Measurements from ENCODE around the gene MSH2.
"Not testable (repeated sequence)": the region's sequence is repeated elsewhere in the genome, so short reads cannot be mapped to it uniquely, and the experiment has no call there.

Gene MSH2

GRCh38 chr2:47497843-47498460 is 95.0 kb downstream of the MSH2 start:
- Histone ChIP-seq H3K36me3 (replicated peaks) (no peaks in the 10 kb centered on the region), H3K9me3 (peaks cover 6% of the 10 kb centered on the region; the same call in 1 of the 2 replicates), H3K4me3 (no peak overlapping the region), H3K27me3 (ENCODE audit: low read depth) (no peaks in the 10 kb centered on the region), H3K4me1 (no peaks in the 10 kb centered on the region)
- in situ Hi-C loops (cut with MboI; ENCODE audit: low sequenced_read_pairs) = no loop called here
- no peak for DNase-seq (ENCODE audit: low spot score in 2 of 2)

GRCh38 chr2:47499093-47499492 is 96.1 kb downstream of the MSH2 start:
- in situ Hi-C loops (cut with MboI; ENCODE audit: low sequenced_read_pairs) = no loop called here
- DNase-seq (ENCODE audit: low spot score in 2 of 2) = no peak
- H3K27me3 ChIP-seq (ENCODE audit: low read depth) = no peaks in the 10 kb centered on the region
- H3K36me3 ChIP-seq (replicated peaks) = no peaks in the 10 kb centered on the region
- no peaks in the 10 kb centered on the region for H3K4me1 ChIP-seq
- H3K9me3 ChIP-seq = peaks cover 6% of the 10 kb centered on the region; the same call in 1 of the 2 replicates
- no peak overlapping the region for H3K4me3 ChIP-seq

- no peaks in the 10 kb centered on the region for H3K36me3 ChIP-seq (replicated peaks)
- no peak for DNase-seq (ENCODE audit: low spot score in 2 of 2)
- H3K4me1 ChIP-seq = no peaks in the 10 kb centered on the region
- in situ Hi-C loops (cut with MboI; ENCODE audit: low sequenced_read_pairs) = no loop called here
- no peak overlapping the region for H3K4me3 ChIP-seq
- peaks cover 6% of the 10 kb centered on the region; the same call in 1 of the 2 replicates for H3K9me3 ChIP-seq
- no peaks in the 10 kb centered on the region for H3K27me3 ChIP-seq (ENCODE audit: low read depth)
These were observed 96.8 kb downstream of the MSH2 start for GRCh38 chr2:47499621-47500309.

GRCh38 chr2:47501374-47502200 is 98.6 kb downstream of the MSH2 start:
- no peaks in the 10 kb centered on the region for H3K27me3 ChIP-seq (ENCODE audit: low read depth)
- in situ Hi-C loops (cut with MboI; ENCODE audit: low sequenced_read_pairs) = no loop called here
- H3K9me3 ChIP-seq = peaks cover 6% of the 10 kb centered on the region; the same call in 1 of the 2 replicates
- H3K4me1 ChIP-seq = no peaks in the 10 kb centered on the region
- no peaks in the 10 kb centered on the region for H3K36me3 ChIP-seq (replicated peaks)
- no peak for DNase-seq (ENCODE audit: low spot score in 2 of 2)
- H3K4me3 ChIP-seq = no peak overlapping the region

GRCh38 chr2:47502498-47502897 is 99.5 kb downstream of the MSH2 start:
- DNase-seq (ENCODE audit: low spot score in 2 of 2); H3K27me3 ChIP-seq (ENCODE audit: low read depth); H3K4me1 ChIP-seq; H3K4me3 ChIP-seq; in situ Hi-C loops (cut with MboI; ENCODE audit: low sequenced_read_pairs); H3K9me3 ChIP-seq; H3K36me3 ChIP-seq (replicated peaks): not testable (repeated sequence)

- H3K27me3 ChIP-seq (ENCODE audit: low read depth) = no peaks in the 10 kb centered on the region
- in situ Hi-C loops (cut with MboI; ENCODE audit: low sequenced_read_pairs) = no loop called here
- no peaks in the 10 kb centered on the region for H3K4me1 ChIP-seq
- no peaks in the 10 kb centered on the region for H3K36me3 ChIP-seq (replicated peaks)
- H3K9me3 ChIP-seq = peaks cover 6% of the 10 kb centered on the region; the same call in 1 of the 2 replicates
- no peak overlapping the region for H3K4me3 ChIP-seq
- DNase-seq (ENCODE audit: low spot score in 2 of 2) = no peak
These were observed 100.6 kb downstream of the MSH2 start for GRCh38 chr2:47503481-47504070.

- H3K36me3 ChIP-seq (replicated peaks) = no peaks in the 10 kb centered on the region
- H3K9me3 ChIP-seq = peaks cover 3% of the 10 kb centered on the region; the same call in 1 of the 2 replicates
- H3K27me3 ChIP-seq (ENCODE audit: low read depth) = no peaks in the 10 kb centered on the region
- H3K4me1 ChIP-seq = no peaks in the 10 kb centered on the region
- in situ Hi-C loops (cut with MboI; ENCODE audit: low sequenced_read_pairs) = no loop called here
- no peak for DNase-seq (ENCODE audit: low spot score in 2 of 2)
- H3K4me3 ChIP-seq = no peak overlapping the region
These were observed 101.3 kb downstream of the MSH2 start for GRCh38 chr2:47504174-47504810.

- Histone ChIP-seq H3K4me1 (no peaks in the 10 kb centered on the region), H3K36me3 (replicated peaks) (no peaks in the 10 kb centered on the region), H3K27me3 (ENCODE audit: low read depth) (no peaks in the 10 kb centered on the region), H3K9me3 (no peaks in the 10 kb centered on the region; the same call in 1 of the 2 replicates), H3K4me3 (no peak overlapping the region)
- in situ Hi-C loops (cut with MboI; ENCODE audit: low sequenced_read_pairs) = no loop called here
- DNase-seq (ENCODE audit: low spot score in 2 of 2) = no peak
These were observed 103.1 kb downstream of the MSH2 start for GRCh38 chr2:47506024-47506423.

- Histone ChIP-seq H3K4me1 (no peaks in the 10 kb centered on the region), H3K36me3 (replicated peaks) (no peaks in the 10 kb centered on the region), H3K27me3 (ENCODE audit: low read depth) (no peaks in the 10 kb centered on the region), H3K9me3 (no peaks in the 10 kb centered on the region; the same call in 1 of the 2 replicates), H3K4me3 (no peak overlapping the region)
- in situ Hi-C loops (cut with MboI; ENCODE audit: low sequenced_read_pairs) = no loop called here
- DNase-seq (ENCODE audit: low spot score in 2 of 2) = no peak
These were observed 103.5 kb downstream of the MSH2 start for GRCh38 chr2:47506436-47506835.

- in situ Hi-C loops (cut with MboI; ENCODE audit: low sequenced_read_pairs) = no loop called here
- H3K9me3 ChIP-seq = no peaks in the 10 kb centered on the region
- no peaks in the 10 kb centered on the region for H3K27me3 ChIP-seq (ENCODE audit: low read depth)
- no peaks in the 10 kb centered on the region for H3K4me1 ChIP-seq
- DNase-seq (ENCODE audit: low spot score in 2 of 2) = no peak
- H3K36me3 ChIP-seq (replicated peaks) = no peaks in the 10 kb centered on the region
- H3K4me3 ChIP-seq = no peak overlapping the region
These were observed 105.1 kb downstream of the MSH2 start for GRCh38 chr2:47508080-47508479.

GRCh38 chr2:47508641-47509040 is 105.7 kb downstream of the MSH2 start:
- DNase-seq (ENCODE audit: low spot score in 2 of 2) = no peak
- in situ Hi-C loops (cut with MboI; ENCODE audit: low sequenced_read_pairs) = no loop called here
- no peak overlapping the region for H3K4me3 ChIP-seq
- H3K36me3 ChIP-seq (replicated peaks) = no peaks in the 10 kb centered on the region
- H3K9me3 ChIP-seq = no peaks in the 10 kb centered on the region
- no peaks in the 10 kb centered on the region for H3K4me1 ChIP-seq
- no peaks in the 10 kb centered on the region for H3K27me3 ChIP-seq (ENCODE audit: low read depth)

- no peak for DNase-seq (ENCODE audit: low spot score in 2 of 2)
- no peaks in the 10 kb centered on the region for H3K27me3 ChIP-seq (ENCODE audit: low read depth)
- no peaks in the 10 kb centered on the region for H3K9me3 ChIP-seq
- no peak overlapping the region for H3K4me3 ChIP-seq
- in situ Hi-C loops (cut with MboI; ENCODE audit: low sequenced_read_pairs) = no loop called here
- no peaks in the 10 kb centered on the region for H3K4me1 ChIP-seq
- no peaks in the 10 kb centered on the region for H3K36me3 ChIP-seq (replicated peaks)
These were observed 106.3 kb downstream of the MSH2 start for GRCh38 chr2:47509250-47509649.

- Histone ChIP-seq H3K4me1 (no peaks in the 10 kb centered on the region), H3K4me3 (no peak overlapping the region), H3K27me3 (ENCODE audit: low read depth) (no peaks in the 10 kb centered on the region), H3K9me3 (no peaks in the 10 kb centered on the region), H3K36me3 (replicated peaks) (no peaks in the 10 kb centered on the region)
- no peak for DNase-seq (ENCODE audit: low spot score in 2 of 2)
- in situ Hi-C loops (cut with MboI; ENCODE audit: low sequenced_read_pairs) = no loop called here
These were observed 106.9 kb downstream of the MSH2 start for GRCh38 chr2:47509821-47510385.
